ENCODE data around the gene WIZ.
"Not testable (repeated sequence)": the region's sequence is repeated elsewhere in the genome, so short reads cannot be mapped to it uniquely, and the experiment has no call there.

The WIZ gene

DNA sequence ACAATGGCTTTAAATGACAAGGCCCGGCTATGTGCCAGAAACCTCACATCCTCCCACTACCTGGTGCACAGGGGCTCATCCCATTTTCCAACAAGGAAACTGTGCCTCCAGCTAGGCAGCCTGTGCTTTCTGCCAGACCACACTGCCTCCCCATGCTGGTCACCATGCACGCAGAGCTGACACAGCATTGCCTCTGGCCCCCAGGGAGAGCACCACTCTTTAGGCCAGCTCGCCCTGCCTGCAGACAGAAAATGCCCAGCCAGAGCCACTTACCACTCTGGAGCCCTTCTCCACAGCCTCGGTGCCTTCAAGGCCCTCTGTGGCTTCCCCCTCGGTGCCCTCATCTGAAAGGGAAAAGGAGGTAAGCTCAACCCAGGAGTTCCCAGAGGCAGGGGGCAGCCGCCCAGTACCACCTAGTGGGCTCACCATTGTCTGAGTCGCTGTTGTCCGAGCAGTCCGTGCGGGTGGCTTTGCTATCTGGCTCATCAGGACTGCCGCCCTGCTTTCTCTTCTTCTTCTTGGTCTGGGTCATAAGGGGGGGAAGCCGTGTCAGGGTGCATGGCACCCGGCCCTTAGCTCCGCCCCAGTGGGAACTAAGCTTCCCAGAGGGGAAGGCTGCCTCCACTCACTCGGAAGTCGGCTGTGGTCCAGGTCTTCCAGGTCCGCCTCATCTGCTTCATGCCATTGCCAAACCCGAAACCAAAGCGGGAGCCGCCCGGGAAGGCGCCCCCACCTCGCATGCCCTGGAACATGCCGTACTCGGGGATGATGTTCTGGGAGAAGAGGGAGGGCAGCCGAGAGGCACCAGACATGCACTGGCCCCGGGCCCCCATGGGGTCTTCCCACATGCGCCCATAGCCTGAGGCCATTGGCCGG lies 49.0 kb downstream of the WIZ start:
- DNase-seq, result no peak

DNA sequence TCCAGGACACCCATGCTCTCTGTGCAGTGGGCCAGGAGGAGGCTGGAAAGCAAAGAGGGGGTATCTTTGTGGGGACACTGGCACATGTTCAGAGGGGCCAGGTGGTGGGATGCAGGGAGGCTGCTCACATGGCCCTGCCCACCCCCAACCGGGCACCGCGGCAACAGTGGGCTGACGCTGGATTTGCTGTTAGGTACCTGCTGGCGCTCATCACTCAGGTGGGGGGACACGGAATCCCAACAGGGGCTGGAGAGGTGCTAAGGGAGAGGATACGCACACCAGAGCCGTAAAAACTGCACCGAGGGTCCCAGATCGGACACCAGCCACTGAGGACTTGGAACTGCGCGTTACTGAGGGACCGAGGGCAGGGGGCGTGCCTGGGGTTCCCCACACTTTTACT lies 50.1 kb downstream of the WIZ start:
- DNase-seq, result no peak

DNA sequence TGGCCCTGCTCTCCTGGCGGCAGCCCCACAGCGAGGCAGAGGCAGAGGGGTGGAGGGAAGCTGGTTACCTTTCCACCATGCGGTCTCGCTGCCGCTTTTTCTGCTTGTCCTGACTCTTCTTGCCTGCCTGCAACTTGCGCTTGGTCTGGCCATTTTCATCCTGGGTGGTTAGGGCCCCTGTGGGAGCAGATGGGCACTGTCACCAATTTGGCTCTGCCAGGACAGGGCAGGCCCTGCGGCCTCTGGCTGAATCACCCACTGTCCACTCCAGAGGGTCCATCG lies 50.6 kb downstream of the WIZ start:
- no peak for DNase-seq

DNA sequence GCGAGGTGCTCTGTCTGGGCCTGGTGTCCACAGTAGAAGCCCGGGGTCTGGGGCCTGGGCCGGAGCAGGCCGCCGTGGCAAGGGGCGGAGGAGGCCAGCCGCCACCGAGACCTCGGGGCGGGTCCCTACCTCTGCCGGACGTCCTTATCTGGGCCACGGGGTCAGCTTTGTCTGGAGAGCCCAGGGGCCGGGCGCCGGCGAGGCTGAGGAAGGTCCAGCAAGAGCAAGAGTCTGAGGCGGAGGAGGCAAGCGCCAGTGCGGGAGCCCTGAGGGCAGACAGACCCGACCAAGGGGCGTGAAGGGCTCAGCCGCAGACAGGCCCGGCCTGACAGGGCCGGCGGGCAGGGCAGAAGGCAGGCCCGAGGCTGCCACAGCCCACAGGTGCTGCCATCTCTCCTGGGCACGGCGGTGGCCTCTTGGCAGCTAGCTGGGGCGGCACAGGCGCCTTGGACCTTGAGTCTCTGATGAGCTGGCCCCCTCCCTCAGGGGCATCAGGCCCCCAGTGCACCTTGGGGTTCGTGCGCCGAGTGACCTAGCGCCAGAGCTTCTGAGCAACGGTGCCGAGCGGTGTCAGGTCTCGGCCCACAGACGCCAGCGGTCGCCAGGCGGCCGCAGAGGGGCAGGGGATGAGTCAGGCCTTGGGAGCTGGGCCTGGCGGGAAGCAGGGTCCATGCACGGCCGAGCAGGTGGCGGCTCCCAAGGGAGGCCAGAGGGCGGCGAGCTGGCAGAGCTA lies 51.1 kb downstream of the WIZ start:
- no peak for DNase-seq

DNA sequence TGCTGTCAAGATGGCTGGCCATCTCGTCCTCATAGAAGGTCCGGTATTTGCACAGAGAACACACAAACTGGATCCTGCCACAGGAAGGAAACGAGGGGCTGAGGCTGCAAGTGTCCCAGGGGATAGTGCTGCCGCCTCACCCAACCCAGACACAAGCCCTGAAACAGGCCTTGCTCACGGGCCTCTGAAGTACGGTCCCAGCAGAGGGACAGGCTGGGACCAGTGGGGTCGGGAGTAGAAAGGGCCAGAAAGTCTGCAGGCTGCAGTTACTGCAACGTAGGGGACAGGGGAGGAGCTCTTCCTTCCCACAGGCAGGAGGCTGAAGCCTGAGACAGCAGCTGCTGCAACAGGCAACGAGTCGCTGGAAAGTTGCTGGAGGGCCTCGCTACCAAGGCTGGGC lies 52.0 kb downstream of the WIZ start:
- DNase-seq, result no peak

DNA sequence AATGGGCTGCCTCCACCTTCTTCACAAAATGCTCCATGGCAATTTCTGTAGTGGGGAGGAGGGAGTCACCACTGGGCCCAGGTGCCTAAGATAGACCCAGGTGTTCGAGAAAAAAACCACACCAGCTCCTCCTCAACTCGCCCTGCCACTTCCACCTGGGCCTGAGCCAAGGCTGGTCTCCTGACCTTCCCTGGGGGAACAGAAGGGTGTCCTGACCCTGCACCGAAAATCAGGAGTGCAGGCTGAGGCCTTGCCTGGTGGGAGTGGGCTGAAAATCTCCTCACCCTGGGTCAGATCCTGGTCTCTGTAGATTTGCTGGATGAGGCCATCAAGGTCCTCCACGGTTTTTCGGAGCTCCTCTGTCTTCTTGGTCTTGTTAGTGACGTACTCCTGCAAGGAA lies 52.5 kb downstream of the WIZ start:
- DNase-seq, result no peak

DNA sequence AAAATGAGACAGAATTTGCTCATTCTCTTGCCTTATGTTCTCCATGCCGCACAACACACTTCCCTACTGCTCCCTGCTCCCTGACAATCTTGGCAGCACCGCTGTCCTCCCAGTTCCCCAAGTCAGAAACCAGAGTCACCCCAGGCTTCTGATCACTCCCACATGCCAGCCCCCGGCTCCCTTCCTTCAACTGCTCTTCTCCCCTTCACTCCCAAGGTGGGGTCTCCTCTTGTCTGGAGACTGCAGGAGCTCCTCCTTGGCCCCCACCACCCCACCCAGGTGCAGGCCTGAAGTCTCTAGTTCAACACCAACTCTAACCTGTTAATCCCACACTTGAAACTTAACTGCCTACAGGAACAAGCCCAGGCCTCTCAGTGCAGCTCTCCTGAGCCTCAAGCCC lies 53.3 kb downstream of the WIZ start:
- DNase-seq, result no peak

DNA sequence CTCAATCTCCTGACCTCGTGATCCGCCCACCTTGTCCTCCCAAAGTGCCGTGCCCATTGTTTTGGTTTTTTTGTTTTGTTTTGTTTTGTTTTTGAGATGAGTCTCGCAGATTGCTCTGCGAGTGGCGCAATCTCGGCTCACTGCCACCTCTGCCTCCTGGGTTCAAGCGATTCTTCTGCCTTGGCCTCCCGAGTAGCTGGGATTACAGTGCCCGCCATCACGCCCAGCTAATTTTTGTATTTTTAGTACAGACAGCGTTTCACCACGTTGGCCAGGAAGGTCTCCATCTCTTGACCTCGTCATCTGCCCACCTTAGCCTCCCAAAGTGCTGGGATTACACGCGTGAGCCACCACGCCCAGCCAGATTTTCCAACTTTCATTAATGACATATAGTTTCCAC lies 54.5 kb downstream of the WIZ start:
- not testable (repeated sequence) for DNase-seq

DNA sequence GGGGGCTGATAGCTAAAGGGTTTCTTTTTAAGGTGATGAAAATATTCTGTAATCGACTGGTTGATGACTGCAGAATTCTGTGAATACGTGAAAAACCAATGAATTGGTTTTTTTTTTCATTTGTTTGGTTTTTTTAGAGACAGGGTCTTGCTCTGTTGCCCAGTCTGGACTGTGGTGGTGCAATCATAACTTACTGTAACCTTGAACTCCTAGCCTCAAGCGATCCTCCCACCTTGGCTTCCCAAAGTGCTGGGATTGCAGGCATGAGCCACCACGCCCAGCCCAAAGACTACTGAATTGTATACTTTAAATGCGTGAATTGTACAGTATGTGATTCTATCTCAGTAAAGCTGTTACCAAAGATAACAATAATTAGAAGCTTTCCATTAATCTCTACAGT lies 55.3 kb downstream of the WIZ start:
- no peak for DNase-seq

DNA sequence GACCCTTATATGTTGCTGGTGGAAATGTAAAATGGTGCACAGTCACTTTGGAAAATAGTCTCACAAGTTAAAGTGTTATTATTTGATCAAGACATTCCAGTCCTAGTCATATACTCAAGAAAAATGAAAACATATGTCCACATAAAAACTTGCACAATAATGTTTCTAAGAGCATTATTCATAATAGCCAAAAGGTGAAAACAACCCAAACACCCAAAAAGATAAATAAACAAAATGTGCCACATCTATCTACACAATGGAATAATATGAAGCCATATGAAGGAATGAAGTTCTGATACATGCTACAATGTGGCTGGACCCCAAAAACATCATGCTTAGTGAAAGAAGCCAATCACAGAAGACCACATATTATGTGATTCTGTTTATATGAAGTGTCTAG lies 55.8 kb downstream of the WIZ start:
- no peak for DNase-seq

DNA sequence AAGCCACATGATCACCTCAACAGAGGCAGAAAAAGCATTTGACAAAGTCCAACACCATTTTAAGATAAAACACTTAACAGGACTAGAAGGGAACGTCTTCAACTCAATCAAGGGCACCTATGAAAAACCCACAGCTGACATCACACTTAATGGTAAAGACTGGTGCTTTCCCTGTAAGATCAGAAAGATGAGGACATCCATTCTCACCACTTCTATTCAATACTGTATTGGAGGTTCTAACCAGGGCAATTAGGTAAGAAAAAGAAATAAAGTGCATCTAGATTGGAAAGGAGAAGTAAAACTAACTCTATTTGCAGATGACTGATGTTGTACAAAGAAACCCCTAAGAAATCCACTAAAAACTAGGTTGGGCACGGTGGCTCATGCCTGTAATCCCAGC lies 58.9 kb downstream of the WIZ start:
- no peak for DNase-seq

DNA sequence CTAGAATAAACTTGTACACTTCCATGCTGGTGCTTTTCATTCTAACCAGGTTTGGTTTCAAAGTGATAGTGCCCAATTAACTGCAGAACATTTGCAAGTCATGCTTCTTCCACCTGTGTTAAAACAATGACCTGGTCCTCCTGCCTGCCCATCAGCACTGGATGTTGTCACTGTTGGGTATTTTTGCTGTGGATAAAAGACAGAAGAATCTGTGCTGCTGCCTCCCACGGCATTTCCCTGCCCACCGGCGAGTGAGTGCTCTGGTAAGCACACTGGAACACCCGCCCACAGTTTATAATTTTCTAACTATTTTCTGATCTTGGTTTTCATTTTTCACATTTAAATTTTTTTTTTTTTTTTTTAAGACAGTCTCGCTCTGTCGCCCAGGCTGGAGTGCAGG lies 67.9 kb downstream of the WIZ start:
- DNase-seq, result no peak

DNA sequence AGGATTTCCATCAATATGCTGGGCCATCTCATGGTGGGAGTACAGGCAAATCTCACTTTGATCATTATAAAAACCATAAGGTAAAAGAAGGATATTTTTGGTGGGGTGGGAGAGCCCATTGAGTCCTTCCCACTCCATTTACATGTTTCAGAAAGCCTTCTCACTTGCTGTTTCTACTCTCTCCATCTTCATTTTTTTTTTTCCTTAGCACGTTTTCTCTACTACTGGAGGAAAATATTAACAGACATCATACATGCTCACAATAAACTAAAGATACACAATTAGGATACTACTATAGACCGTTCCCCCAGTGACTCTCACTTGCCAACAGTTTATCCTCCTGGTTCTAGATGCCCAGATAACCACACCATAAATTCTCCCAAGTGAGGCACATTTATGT lies 68.3 kb downstream of the WIZ start:
- no peak for DNase-seq

DNA sequence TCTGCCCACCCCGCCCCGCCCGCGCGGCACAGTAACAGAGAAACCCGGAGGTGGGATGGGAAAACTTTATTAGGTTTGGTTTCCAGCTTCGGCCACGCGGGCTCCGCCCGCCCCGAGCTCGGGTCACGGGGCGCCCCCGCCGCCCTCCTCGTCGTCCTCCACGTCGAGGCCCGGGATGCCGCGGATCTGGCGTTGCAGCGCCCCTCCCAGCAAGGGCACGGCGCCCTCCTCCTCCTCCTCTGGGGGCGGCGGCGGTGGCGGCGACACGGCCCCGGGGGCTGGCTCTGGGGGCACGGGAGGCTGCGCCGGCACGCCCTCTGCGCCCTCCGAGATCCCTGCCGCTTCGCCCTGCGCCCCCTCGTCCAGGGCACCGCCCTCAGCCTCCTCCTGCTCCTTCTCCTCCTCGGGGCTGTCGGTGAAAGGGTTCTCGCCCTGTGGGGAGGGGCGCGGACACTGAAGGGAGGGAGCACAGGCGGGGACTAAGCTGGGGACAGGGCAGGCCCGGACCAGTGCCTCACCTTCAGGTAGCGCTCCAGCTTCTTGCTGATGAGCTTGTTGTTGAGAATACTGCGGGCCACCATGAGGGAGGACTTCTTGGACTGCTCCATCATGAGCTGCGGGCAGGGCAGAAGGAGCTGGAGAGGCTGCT lies 69.6 kb downstream of the WIZ start:
- DNase-seq, result peak; percentile 22

DNA sequence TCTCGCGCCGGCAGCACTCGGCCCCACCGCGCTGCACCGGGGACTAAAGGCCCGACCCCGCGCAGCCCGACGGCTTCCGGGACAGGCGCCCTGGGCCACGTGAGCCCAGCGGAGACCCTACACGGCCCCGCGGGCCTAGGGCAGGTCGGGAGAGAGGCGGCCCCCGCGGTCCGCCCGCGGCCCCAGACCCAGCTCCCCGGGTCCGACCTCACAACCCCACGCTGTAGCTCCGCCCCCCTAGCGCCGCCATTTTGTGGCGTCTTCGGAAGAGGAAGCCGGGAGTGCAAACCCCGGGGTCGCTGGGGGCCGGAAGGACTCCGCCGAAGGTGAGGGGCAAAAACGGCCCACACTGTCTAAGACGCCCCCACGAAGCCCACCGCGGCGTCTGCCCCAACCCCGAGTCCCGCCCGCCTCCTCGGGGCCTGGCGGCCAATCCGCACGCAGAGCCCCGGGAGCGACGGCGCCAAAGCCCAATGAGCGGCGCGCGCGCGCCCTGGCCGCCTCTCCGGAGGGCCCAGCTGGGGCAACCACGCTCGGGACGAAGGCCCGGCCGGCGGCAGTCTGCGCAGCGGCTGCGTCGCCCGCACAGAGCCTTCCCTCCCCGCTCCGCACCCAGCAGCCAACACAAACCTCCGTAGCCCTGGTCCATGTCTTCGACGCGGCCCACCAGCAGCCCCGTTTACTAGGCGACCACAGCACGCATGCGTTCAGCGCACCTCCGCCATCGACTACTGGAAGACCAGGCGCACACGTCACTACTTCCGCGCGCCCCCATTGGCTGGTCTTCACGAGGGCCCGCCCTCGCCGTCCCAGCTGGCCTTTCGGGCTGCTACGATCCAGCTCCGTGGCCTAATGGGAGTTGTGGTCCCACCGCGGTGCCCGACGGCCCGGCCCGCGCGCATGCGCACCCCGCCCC lies 70.4 kb downstream of the WIZ start, which contains the start of gene AKAP8:
AKAP8 (minus strand) TSS at position 705 of the 916 bp plus-strand sequence; CDS start at position 649, 56 bp downstream.
- peak; percentile 100 for DNase-seq

DNA sequence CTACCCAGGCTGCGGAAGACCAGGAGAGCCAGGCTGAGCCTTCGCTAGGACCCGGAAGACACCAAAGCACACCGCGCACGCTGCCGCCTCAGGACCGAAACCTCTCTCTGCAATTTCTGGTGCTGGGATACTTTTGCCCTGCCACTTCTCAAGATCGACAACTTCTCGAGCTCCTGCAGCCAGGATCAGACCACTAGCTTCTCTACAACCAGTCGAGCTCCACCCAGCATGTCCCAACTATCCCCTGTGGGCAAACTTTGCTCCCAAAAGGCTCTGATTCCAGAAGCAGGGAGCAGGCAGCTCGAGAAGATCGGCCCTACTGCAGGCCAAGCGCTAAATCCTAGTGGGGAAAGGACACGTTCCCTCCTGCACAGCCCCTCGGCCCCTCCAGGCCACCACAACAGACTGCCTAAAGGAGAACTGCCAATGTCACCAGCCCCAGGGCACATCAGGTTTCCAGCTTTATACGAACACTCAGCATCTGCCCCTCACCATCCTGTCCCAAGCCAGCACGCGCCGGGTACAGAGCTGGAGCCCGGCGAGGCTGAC lies 71.1 kb downstream of the WIZ start:
- DNase-seq, result peak; percentile 71

DNA sequence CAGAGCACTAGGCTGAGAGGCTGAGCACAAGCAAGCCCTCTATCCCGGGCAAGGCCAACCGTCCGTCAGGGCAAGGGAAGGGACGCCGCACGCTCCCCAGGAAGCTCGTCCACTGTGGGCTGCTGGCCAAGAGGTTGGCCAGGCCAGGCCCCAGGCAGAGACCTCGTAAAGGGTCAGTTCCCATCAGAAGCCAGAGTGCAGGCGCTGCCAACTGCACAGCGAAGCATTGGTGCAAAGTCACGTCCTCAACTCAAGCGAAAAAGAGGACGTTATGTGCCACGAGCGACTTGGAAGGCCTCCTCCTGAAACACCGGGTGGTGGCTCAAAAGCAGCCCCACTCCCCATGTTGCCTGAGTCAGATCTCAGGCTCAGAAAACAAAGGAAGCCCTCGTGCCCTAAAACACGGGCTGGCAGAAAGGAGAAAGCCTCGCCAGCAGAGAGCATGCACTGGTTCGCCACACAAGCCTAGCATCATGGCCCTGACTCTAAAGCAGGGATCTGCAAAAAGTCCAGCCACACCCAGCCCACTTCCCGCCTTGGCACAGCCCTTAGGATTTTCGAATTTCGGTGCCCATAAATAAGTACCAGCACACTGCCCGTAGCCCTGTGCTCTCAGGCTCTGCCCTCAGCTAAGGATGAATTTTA lies 74.8 kb downstream of the WIZ start:
- no peak for DNase-seq

DNA sequence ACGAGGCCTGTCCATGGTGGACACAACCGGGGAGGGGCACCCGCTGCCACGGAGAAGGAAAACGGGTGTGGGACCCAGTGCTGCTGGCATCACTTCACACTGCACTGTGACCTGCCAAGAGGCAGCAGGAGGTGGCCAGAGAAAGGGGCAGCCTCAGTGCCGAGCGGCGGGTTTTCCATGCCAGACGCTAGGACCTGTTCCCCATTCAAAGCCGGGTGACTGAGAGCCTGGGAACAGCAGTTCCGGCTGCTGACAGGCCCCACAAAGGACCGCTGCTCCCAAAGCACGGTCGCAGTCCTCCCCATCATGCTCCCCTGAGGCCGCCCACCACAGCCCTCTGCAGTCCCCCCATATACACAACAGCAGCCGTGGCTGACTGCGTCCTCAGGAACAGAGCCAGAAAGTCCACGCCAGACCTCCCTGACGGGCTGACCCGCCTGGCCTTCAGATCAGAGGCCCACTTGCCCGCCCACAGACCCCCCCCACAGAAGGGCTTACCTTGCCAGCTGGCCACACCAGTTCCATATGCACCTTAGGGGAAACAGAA lies 75.6 kb downstream of the WIZ start:
- DNase-seq, result no peak

DNA sequence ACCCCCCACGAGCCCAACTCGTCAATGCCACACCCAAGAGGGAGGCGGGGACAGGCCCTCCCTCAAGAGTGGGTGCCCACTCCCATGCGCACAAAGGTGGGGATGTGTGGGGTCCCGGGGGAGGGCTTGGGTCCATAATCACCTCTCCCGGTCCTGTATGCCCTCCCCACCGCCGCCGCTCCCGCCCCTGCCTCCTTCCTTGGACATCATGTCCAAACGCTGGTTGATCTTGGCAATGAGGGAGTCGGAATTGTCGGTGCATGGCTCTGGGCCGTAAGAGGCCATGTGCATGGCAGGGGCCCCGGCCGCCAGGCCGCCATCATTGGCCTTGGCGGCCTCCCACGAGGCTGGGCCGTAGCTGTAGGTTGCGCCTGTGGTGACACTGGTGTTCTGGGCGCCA lies 76.1 kb downstream of the WIZ start:
- no peak for DNase-seq

DNA sequence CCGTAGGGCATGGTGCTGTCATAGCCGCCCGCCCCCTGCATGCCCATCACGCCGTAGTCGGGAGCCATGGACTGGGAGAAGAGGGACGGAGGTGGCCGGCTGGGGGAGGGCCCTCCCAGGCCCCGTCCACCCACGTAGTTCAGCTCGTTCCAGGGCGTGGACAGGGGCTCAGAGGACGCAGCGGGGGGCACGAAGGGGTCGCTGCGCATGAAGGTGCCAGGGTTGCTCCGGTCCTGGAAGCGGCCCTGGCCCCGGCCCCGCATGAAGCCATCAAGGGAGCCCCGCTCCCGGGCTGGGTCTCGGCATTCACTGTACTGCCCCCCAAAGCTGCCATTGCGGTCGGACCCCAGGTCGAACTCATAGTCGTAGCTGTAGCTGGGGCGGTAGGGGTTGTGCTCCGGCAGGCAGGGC lies 76.9 kb downstream of the WIZ start:
- DNase-seq, result no peak

DNA sequence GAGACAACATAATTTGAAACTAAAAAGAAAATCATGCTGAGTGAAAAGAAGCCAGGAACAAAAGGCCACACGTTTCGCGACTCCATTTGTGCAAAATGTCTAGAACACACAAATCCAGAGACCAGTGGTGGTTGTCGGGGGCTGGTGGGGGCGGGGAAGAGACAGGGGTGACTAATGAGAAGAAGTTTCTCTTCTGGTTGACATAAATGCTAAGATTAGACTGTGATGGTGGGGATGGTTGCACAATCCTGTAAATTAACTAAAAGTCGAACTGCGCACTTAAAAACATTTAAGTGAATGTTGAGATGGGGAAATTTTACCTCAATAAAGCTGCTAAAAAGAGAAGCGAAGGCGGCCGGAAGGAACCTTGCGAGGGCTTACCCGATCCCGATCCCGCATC lies 77.3 kb downstream of the WIZ start:
- DNase-seq, result peak; percentile 11
